IMR-90 (cell line): ENCODE data around the gene DOK6.

Source experiments
- BHLHE40 ChIP-seq: fragments of 150-350 bp; IDR thresholded peaks from 2 replicates; pipeline ENCODE4 v1.6.1; 2016; ENCODE audit warnings: mild to moderate bottlenecking, low read depth, low read length
- CTCF ChIP-seq: conservative IDR thresholded peaks from 2 replicates; pipeline ENCODE4 v1.5.1; 2012; ENCODE audit warnings: mild to moderate bottlenecking, low read depth, low read length, improper control_type of control experiment
- MAFK ChIP-seq: IDR thresholded peaks from 2 replicates; pipeline ENCODE4 v1.6.1; 2012; ENCODE audit warnings: low read depth, low read length, improper control_type of control experiment
- MXI1 ChIP-seq: IDR thresholded peaks from 2 replicates; pipeline ENCODE4 v1.6.1; 2012; ENCODE audit warnings: low read depth, mild to moderate bottlenecking, low read length, moderate library complexity, borderline replicate concordance
- POLR2A ChIP-seq: IDR thresholded peaks from 2 replicates; pipeline ENCODE4 v1.6.1; 2012; ENCODE audit warnings: mild to moderate bottlenecking, low read depth, low read length
- RAD21 ChIP-seq: IDR thresholded peaks from 2 replicates; pipeline ENCODE4 v1.6.1; 2012; ENCODE audit warnings: low read length, improper control_type of control experiment
- RCOR1 ChIP-seq: IDR thresholded peaks from 2 replicates; pipeline ENCODE4 v1.6.1; 2012; ENCODE audit warnings: mild to moderate bottlenecking, low read length, improper control_type of control experiment; ENCODE audit not compliant: insufficient replicate concordance
- USF2 ChIP-seq: fragments of 150-350 bp; IDR thresholded peaks from 2 replicates; pipeline ENCODE4 v1.6.1; 2017; ENCODE audit warnings: mild to moderate bottlenecking, antibody characterized with exemption, low read length, low read depth

- TF ChIP-seq RAD21, result no peak
- no peak for TF ChIP-seq CTCF
- TF ChIP-seq RCOR1, result no peak
- TF ChIP-seq BHLHE40, result no peak
- no peak for TF ChIP-seq MAFK
- no peak for TF ChIP-seq POLR2A
- no peak for TF ChIP-seq MXI1
- TF ChIP-seq USF2, result no peak
Observed at GRCh38 chr18:69770238-69770637, 369.6 kb downstream of the DOK6 start.
